Peyer's patch (tissue), 4 donors: ENCODE data around the gene GOT1.

Experiments
- POLR2A ChIP-seq, 2 donors: fragments of 450-650 bp; IDR thresholded peaks; one replicate each; pipeline ENCODE4 v1.5.1; 2017; ENCODE audit warnings: antibody characterized with exemption in 2 of 2, mild to moderate bottlenecking in 2 of 2, moderate library complexity in 2 of 2
- TF ChIP-seq, protein P1 (sequence below), 6 experiments: fragments of 450-650 bp in 4 of 6; fragments of 200-600 bp in 2 of 6; sonication (generic) in 1 of 6; IDR thresholded peaks; one replicate each; pipeline ENCODE4 v1.5.1; 2017 to 2019; ENCODE audit warnings: antibody characterized with exemption in 6 of 6, mild to moderate bottlenecking in 3 of 6, moderate library complexity in 1 of 6

GRCh38 chr10:99394761-99395386 is 35.5 kb downstream of the GOT1 start:
- TF ChIP-seq, protein P1, sequence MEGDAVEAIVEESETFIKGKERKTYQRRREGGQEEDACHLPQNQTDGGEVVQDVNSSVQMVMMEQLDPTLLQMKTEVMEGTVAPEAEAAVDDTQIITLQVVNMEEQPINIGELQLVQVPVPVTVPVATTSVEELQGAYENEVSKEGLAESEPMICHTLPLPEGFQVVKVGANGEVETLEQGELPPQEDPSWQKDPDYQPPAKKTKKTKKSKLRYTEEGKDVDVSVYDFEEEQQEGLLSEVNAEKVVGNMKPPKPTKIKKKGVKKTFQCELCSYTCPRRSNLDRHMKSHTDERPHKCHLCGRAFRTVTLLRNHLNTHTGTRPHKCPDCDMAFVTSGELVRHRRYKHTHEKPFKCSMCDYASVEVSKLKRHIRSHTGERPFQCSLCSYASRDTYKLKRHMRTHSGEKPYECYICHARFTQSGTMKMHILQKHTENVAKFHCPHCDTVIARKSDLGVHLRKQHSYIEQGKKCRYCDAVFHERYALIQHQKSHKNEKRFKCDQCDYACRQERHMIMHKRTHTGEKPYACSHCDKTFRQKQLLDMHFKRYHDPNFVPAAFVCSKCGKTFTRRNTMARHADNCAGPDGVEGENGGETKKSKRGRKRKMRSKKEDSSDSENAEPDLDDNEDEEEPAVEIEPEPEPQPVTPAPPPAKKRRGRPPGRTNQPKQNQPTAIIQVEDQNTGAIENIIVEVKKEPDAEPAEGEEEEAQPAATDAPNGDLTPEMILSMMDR (IDR thresholded peaks at IDR 0.05), result no peak
- TF ChIP-seq POLR2A (IDR thresholded peaks at IDR 0.05), result no peak
